Spleen (tissue), 11 donors: ENCODE data around the gene MBNL2. TPM values are rescaled to one million over a fixed set of nuclear protein-coding genes. Genes with fewer than 3 reads are reported as not detected.

Experiments used
- DNase-seq: peaks from one replicate; pipeline ENCODE4 v3.0.0-alpha.2; 2020
- H3K27ac ChIP-seq, 8 donors: fragments of 200-600 bp; sonication (generic) in 7 of 8; 1 replicate in 4 of 8; 2 replicates in 4 of 8; pipeline versions ENCODE4 v1.5.0 to v1.8.0; 2016 to 2021; ENCODE audit warnings: inconsistent platforms in 4 of 8, mild to moderate bottlenecking in 4 of 8, moderate library complexity in 1 of 8
- H3K27me3 ChIP-seq, 7 donors: fragments of 200-600 bp; sonication (generic) in 6 of 7; replicated peaks in 1 of 7; 1 replicate in 4 of 7; 2 replicates in 3 of 7; pipeline versions ENCODE4 v1.5.0 to v1.8.0; 2016 to 2021; ENCODE audit warnings: inconsistent platforms in 3 of 7, mild to moderate bottlenecking in 1 of 7
- H3K36me3 ChIP-seq, 6 donors: fragments of 200-600 bp; sonication (generic) in 5 of 6; 1 replicate in 4 of 6; 2 replicates in 2 of 6; pipeline versions ENCODE4 v1.5.0 to v1.8.0; 2016 to 2021; ENCODE audit warnings: inconsistent platforms in 2 of 6
- H3K4me1 ChIP-seq, 6 donors: fragments of 200-600 bp; sonication (generic) in 5 of 6; 1 replicate in 3 of 6; 2 replicates in 3 of 6; pipeline versions ENCODE4 v1.5.0 to v1.8.0; 2016 to 2021; ENCODE audit warnings: inconsistent platforms in 3 of 6
- H3K4me3 ChIP-seq, 8 donors: fragments of 200-600 bp; sonication (generic) in 7 of 8; 1 replicate in 4 of 8; 2 replicates in 4 of 8; pipeline versions ENCODE4 v1.5.0 to v1.8.0; 2016 to 2021; ENCODE audit warnings: inconsistent platforms in 4 of 8, mild to moderate bottlenecking in 4 of 8, moderate library complexity in 2 of 8
- H3K9me3 ChIP-seq, 8 donors: fragments of 200-600 bp; sonication (generic) in 7 of 8; 1 replicate in 4 of 8; 2 replicates in 4 of 8; pipeline versions ENCODE4 v1.5.0 to v1.8.0; 2016 to 2021; ENCODE audit warnings: inconsistent platforms in 4 of 8
- CTCF ChIP-seq, 11 experiments: fragments of 200-600 bp in 7 of 11; fragments of 450-650 bp in 4 of 11; sonication (generic) in 4 of 11; IDR thresholded peaks in 8 of 11; conservative IDR thresholded peaks in 3 of 11; 1 replicate in 7 of 11; 2 replicates in 4 of 11; pipeline versions ENCODE4 v1.4.0 to v1.8.0; 2016 to 2021; ENCODE audit warnings: antibody characterized with exemption in 11 of 11, inconsistent platforms in 4 of 11, mild to moderate bottlenecking in 1 of 11
- POLR2A ChIP-seq, 3 donors: fragments of 450-650 bp; IDR thresholded peaks; one replicate each; pipeline ENCODE4 v1.5.1; 2017; ENCODE audit warnings: antibody characterized with exemption in 3 of 3, mild to moderate bottlenecking in 1 of 3
- POLR2AphosphoS5 ChIP-seq, 3 donors: sonication (generic); formaldehyde crosslinking; IDR thresholded peaks; one replicate each; pipeline ENCODE4 v1.5.1; 2017; ENCODE audit warnings: antibody characterized with exemption in 3 of 3
- WGBS, 5 donors: extraction: QIAGEN DNeasy Blood & Tissue Kit in 3 of 5; methylation state at CpG; one replicate each; pipeline versions ENCODE4 v1.1.5 to v1.1.7; 2013 to 2018; 5-methylcytosine and 5-hydroxymethylcytosine counted together
- intact Hi-C: fragments of 100-400 bp; cut with DNase I; formaldehyde crosslinking; loops from one replicate; pipeline ENCODE4 v1.15.0; 2023; ENCODE audit warnings: low total_unique reads
- polyA plus RNA-seq, 3 donors: library from polyadenylated mRNA; stranded (reverse); fragments of 200-250 nt; gene quantifications; one replicate each; pipeline ENCODE4 v1.2.1, GENCODE V29; 2013
- total RNA-seq, 7 donors: library from RNA; depleted of rRNA in 3 of 7; stranded (reverse); fragments of >200 nt in 3 of 7; fragmentation: NEBNext Ultra II Directional in 4 of 7; extraction: Animal tissue kit (Norgen Biotek cat#: 25700) in 4 of 7; gene quantifications; one replicate each; pipeline versions ENCODE4 v1.1.0 to v1.2.1, GENCODE V29; 2016 to 2021
- donor health status: healthy with polysubstance abuse.
- donor health status: DM: no; HTN: no; CAD: no; lungs with moderate emphysema.
- donor health status: DM: no; HTN: no; CAD: no.
- donor health status: Bipolar disorder and iron deficiency.
- donor health status: healthy.
- donor health status: DM: no; HTN: no; CAD: no.
- donor health status: DM: yes; HTN: yes; CAD: no.

The MBNL2 gene
- total and polyA plus RNA-seq, 10 donors: 7.0 to 56.3 (median 31.1) TPM

- Histone ChIP-seq H3K27ac (no peak overlapping the region), H3K4me3 (no peak overlapping the region), H3K9me3 (no peaks in the 10 kb centered on the region), H3K36me3 (peaks cover 0 to 66% (median 7%) of the 10 kb centered on the region in 6 donors), H3K4me1 (peaks cover 0 to 7% (median 0%) of the 10 kb centered on the region in 6 donors), H3K27me3 (no peaks in the 10 kb centered on the region)
- intact Hi-C loops: loop anchor here (5.0 to 10.0 kb wide), 2 partner anchors 247 to 335 kb away; no protein-coding TSS in a partner anchor
- no peak for DNase-seq
- peak; percentile 38 to 83 (median 78) for TF ChIP-seq CTCF (IDR thresholded peaks at IDR 0.05 in 8 of 11, conservative IDR thresholded peaks at IDR 0.05 in 3 of 11)
- peak in 1 of 3 donors; percentile 51 for TF ChIP-seq POLR2AphosphoS5 (IDR thresholded peaks at IDR 0.05)
- TF ChIP-seq POLR2A (IDR thresholded peaks at IDR 0.05): no peak
- 41 to 50% (median 44%) methylated on average over 8 of the region's 8 CpGs for WGBS, 5 donors
These were observed 137.3 kb downstream of the MBNL2 start for GRCh38 chr13:97359181-97360057.

GRCh38 chr13:97360610-97361009, 138.5 kb downstream of the MBNL2 start:
- peaks cover 0 to 78% (median 7%) of the 10 kb centered on the region in 6 donors for H3K36me3 ChIP-seq
- no peak overlapping the region for H3K27ac ChIP-seq
- TF ChIP-seq POLR2AphosphoS5 (IDR thresholded peaks at IDR 0.05) (no peak), POLR2A (IDR thresholded peaks at IDR 0.05) (no peak), CTCF (IDR thresholded peaks at IDR 0.05 in 8 of 11, conservative IDR thresholded peaks at IDR 0.05 in 3 of 11) (no peak)
- H3K4me3 ChIP-seq: no peak overlapping the region
- WGBS, 5 donors: 70 to 88% (median 82%) methylated on average over 4 of the region's 4 CpGs
- H3K9me3 ChIP-seq: no peaks in the 10 kb centered on the region
- H3K4me1 ChIP-seq: peaks cover 0 to 7% (median 0%) of the 10 kb centered on the region in 6 donors
- no peak for DNase-seq
- no peaks in the 10 kb centered on the region for H3K27me3 ChIP-seq
- intact Hi-C loops: loop anchor here (10.0 kb wide), 1 partner anchor 336 kb away; no protein-coding TSS in a partner anchor

GRCh38 chr13:97364031-97364430, 141.9 kb downstream of the MBNL2 start:
- 55 to 100% (median 89%) methylated on average over 1 of the region's 1 CpG for WGBS, 5 donors
- H3K36me3 ChIP-seq: peaks cover 0 to 74% (median 5%) of the 10 kb centered on the region in 6 donors
- no peak for TF ChIP-seq POLR2A (IDR thresholded peaks at IDR 0.05)
- TF ChIP-seq CTCF (IDR thresholded peaks at IDR 0.05 in 8 of 11, conservative IDR thresholded peaks at IDR 0.05 in 3 of 11): no peak
- TF ChIP-seq POLR2AphosphoS5 (IDR thresholded peaks at IDR 0.05): no peak
- H3K9me3 ChIP-seq: no peaks in the 10 kb centered on the region
- no peak overlapping the region for H3K27ac ChIP-seq
- DNase-seq: no peak
- H3K4me1 ChIP-seq: peaks cover 4 to 31% (median 13%) of the 10 kb centered on the region in 6 donors
- no peak overlapping the region for H3K4me3 ChIP-seq
- intact Hi-C loops: loop anchor here (10.0 kb wide), 1 partner anchor 339 kb away; no protein-coding TSS in a partner anchor
- no peaks in the 10 kb centered on the region for H3K27me3 ChIP-seq

GRCh38 chr13:97364827-97365226, 142.7 kb downstream of the MBNL2 start:
- H3K36me3 ChIP-seq: peaks cover 0 to 74% (median 5%) of the 10 kb centered on the region in 6 donors

More at GRCh38 chr13:97364827-97365226, 142.7 kb downstream of the MBNL2 start:
- Histone ChIP-seq H3K27me3 (no peaks in the 10 kb centered on the region), H3K4me1 (peaks cover 4 to 33% (median 14%) of the 10 kb centered on the region in 6 donors), H3K4me3 (no peak overlapping the region), H3K27ac (no peak overlapping the region), H3K9me3 (no peaks in the 10 kb centered on the region)
- intact Hi-C loops: loop anchor here (10.0 kb wide), 1 partner anchor 340 kb away; no protein-coding TSS in a partner anchor
- TF ChIP-seq POLR2AphosphoS5 (IDR thresholded peaks at IDR 0.05) (no peak), CTCF (IDR thresholded peaks at IDR 0.05 in 8 of 11, conservative IDR thresholded peaks at IDR 0.05 in 3 of 11) (no peak)
- DNase-seq: no peak
- WGBS, 5 donors: 91 to 96% (median 94%) methylated on average over 4 of the region's 4 CpGs
